ACC112 (cell line): ENCODE results near the gene TDRD6.
"Not testable (repeated sequence)": the region's sequence is repeated elsewhere in the genome, so short reads cannot be mapped to it uniquely, and the experiment has no call there.

Experiments
- H2AFZ ChIP-seq: fragments of 200-600 bp; sonication (generic); one replicate; pipeline ENCODE4 v1.6.0; 2017; ENCODE audit warnings: antibody characterized with exemption, low read length; ENCODE audit not compliant: unreplicated experiment
- H3K27ac ChIP-seq: fragments of 200-600 bp; sonication (generic); 2 replicates; pipeline ENCODE4 v1.5.1; 2014; ENCODE audit warnings: low read depth, mild to moderate bottlenecking, antibody characterized with exemption, low read length, moderate library complexity
- H3K27me3 ChIP-seq: fragments of 200-600 bp; sonication (generic); 2 replicates; pipeline ENCODE4 v1.6.1; 2014; ENCODE audit warnings: mild to moderate bottlenecking, antibody characterized with exemption, low read length, moderate library complexity, mixed read lengths; ENCODE audit not compliant: insufficient read depth
- H3K36me3 ChIP-seq: fragments of 200-600 bp; sonication (generic); 2 replicates; pipeline ENCODE4 v1.6.1; 2016; ENCODE audit warnings: mild to moderate bottlenecking, antibody characterized with exemption, low read length, moderate library complexity, mixed read lengths; ENCODE audit not compliant: insufficient read depth
- H3K4me1 ChIP-seq: fragments of 200-600 bp; sonication (generic); one replicate; pipeline ENCODE4 v1.6.1; 2016; ENCODE audit warnings: low read length, mixed read lengths; ENCODE audit not compliant: insufficient read depth, unreplicated experiment, control insufficient read depth
- H3K4me3 ChIP-seq: fragments of 200-600 bp; sonication (generic); 2 replicates; pipeline ENCODE4 v1.5.1; 2014; ENCODE audit warnings: mild to moderate bottlenecking, low read depth, low read length
- H3K79me2 ChIP-seq: fragments of 200-600 bp; sonication (generic); one replicate; pipeline ENCODE4 v1.6.0; 2016; ENCODE audit warnings: low read length; ENCODE audit not compliant: control insufficient read depth, unreplicated experiment, insufficient read depth

The TDRD6 gene, protein sequence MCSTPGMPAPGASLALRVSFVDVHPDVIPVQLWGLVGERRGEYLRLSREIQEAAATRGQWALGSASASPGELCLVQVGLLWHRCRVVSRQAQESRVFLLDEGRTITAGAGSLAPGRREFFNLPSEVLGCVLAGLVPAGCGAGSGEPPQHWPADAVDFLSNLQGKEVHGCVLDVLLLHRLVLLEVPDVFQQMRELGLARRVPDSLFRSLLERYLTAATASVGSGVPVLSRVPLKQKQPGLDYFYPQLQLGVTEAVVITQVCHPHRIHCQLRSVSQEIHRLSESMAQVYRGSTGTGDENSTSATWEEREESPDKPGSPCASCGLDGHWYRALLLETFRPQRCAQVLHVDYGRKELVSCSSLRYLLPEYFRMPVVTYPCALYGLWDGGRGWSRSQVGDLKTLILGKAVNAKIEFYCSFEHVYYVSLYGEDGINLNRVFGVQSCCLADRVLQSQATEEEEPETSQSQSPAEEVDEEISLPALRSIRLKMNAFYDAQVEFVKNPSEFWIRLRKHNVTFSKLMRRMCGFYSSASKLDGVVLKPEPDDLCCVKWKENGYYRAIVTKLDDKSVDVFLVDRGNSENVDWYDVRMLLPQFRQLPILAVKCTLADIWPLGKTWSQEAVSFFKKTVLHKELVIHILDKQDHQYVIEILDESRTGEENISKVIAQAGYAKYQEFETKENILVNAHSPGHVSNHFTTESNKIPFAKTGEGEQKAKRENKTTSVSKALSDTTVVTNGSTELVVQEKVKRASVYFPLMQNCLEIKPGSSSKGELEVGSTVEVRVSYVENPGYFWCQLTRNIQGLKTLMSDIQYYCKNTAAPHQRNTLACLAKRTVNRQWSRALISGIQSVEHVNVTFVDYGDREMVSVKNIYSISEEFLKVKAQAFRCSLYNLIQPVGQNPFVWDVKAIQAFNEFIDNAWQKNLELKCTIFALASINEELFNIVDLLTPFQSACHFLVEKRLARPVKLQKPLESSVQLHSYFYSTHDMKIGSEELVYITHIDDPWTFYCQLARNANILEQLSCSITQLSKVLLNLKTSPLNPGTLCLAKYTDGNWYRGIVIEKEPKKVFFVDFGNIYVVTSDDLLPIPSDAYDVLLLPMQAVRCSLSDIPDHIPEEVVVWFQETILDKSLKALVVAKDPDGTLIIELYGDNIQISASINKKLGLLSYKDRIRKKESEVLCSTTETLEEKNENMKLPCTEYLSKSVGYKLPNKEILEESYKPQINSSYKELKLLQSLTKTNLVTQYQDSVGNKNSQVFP (N-terminal part only)

DNA sequence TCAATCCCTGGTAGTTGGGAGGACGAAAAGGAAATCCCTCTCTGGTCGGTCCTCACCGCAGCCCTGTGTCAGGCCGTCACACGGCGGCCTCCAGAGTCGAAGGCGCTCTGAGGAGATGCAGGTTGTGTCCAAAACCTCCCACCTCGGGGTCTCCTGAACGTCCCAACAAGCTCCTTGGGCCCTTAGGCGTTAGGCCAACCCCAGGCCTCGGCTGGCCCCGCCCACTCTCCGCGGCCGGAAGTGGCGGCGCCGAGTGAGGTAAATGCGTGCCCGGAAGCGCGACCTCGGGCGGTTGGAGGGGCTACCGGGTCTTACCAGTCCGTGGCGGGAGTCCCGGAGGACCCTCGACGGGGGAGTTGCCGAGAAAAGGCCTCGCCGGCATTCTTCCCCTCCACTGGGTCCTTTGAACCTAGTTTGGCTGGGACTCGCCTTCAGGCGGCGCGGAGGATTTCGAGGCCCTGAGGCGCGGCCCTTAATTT lies at the start of gene TDRD6:
Gene TDRD6 (plus strand): TSS at position 267 of the 479 bp plus-strand sequence. CDS start 244 bp downstream, outside the sequence.
- Histone ChIP-seq H3K79me2 (no peaks in the 10 kb centered on the region), H2AFZ (no peak within 1 kb of the TSS), H3K27ac (no peak within 1 kb of the TSS), H3K4me1 (peaks cover 31% of the 10 kb centered on the region), H3K27me3 (no peaks in the 10 kb centered on the region), H3K4me3 (no peak within 1 kb of the TSS), H3K36me3 (no peaks in the 10 kb centered on the region)

DNA sequence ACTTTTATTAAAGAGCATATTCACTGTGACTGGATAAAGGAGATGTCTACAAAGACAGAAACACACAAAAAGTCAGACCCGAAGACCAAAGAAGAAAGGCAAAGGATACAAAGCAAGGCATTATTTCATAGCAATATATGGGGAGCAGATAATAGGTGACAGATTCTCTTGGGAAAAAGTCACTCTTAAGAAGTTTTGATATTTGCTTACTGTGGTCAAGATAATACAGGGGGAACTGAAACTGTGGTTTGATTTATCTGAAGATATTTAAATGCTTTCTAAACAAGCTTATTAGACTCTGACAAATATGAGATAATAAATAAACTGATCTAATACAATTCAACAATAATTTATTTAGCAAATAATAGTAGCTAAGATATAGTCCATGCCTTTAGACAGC lies 49.8 kb upstream of the TDRD6 start:
- Histone ChIP-seq H3K27me3 (no peaks in the 10 kb centered on the region), H2AFZ (no peak overlapping the region), H3K79me2 (no peaks in the 10 kb centered on the region), H3K4me3 (no peak overlapping the region), H3K36me3 (no peaks in the 10 kb centered on the region), H3K27ac (no peak overlapping the region), H3K4me1 (no peaks in the 10 kb centered on the region)

DNA sequence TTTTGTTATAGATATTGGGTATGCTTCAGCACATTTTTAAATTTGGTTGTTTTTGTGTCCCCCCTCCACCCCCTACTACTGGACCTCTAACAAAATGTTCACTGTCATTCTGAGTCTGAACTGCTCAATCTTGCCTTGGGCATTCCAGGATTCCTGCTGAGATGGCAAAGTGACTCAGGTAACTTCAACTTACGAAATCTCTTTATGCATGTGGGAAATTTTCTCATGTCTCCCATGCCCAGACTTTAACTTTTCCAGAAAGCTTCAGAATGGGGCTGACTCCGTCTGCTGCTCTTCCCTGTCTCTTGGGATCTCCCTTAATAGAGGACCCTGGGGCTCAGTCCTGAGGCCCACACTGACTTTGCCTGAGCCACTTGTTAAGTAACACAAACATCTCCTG lies 49.0 kb upstream of the TDRD6 start:
- no peaks in the 10 kb centered on the region for H3K36me3 ChIP-seq
- H3K4me1 ChIP-seq = no peaks in the 10 kb centered on the region
- no peaks in the 10 kb centered on the region for H3K27me3 ChIP-seq
- no peak overlapping the region for H3K27ac ChIP-seq
- no peak overlapping the region for H3K4me3 ChIP-seq
- H2AFZ ChIP-seq = no peak overlapping the region
- H3K79me2 ChIP-seq = no peaks in the 10 kb centered on the region

DNA sequence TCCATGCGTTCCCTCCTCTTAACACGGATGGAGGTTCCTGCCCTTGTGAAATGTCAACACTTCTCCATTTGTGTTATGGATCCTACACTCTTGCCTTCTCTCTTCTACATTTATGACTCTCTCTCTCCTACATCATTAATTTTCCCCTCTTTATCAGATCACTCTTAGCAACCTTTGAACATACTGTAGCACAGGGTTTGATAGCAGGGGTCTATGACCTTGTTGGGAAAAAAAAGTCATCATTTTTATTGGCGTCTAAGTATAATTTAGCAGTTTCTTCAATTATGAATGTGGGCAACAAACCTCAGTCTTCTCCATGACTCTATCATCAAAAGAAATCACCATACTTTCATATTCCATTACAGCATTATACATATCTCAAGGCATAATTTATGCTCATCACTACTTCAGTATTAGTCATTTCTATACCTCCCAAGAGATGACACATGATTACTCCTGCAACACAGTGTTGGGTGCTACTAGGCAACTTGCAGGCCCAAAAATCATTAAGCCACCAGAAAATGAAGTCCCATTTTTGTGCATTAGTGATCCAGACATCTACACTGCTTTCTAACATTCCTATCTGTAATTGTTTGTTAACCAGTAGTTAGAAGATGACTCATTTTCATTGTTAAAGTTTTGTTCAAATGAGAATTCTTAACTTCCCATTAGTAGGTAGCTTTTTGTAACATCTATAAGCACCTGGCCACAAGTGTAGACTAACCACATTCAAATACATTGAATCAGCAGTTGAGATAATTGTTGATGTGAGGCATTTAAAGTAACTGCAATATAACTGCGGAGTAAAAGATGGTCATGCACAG lies 44.5 kb upstream of the TDRD6 start:
- no peak overlapping the region for H3K27ac ChIP-seq

DNA sequence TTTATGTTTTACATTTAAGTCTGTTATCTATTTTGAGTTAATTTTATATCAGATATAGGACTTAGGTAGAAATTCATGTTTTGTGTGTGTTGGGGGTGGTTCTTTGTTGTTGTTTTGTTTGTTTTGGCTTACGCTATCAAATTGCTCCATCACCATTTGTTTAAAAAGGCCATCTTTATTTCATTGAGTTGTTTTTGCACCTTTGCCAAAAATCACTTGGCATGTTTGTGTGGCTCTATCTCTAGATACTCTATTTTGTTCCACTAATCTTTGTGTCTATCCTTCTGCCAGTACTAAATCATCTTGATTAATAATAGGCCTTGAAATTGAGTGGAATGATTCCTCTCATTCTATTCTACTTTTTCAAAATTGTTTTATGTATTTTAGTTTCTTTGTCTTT lies 42.4 kb upstream of the TDRD6 start:
- Histone ChIP-seq H3K27me3 (no peaks in the 10 kb centered on the region), H3K79me2 (no peaks in the 10 kb centered on the region), H3K27ac (no peak overlapping the region)

More for the DNA sequence above, 44.5 kb upstream of the TDRD6 start:
- H3K79me2 ChIP-seq = no peaks in the 10 kb centered on the region
- H2AFZ ChIP-seq = no peak overlapping the region
- H3K27me3 ChIP-seq = no peaks in the 10 kb centered on the region
- no peaks in the 10 kb centered on the region for H3K36me3 ChIP-seq
- no peak overlapping the region for H3K4me3 ChIP-seq
- no peaks in the 10 kb centered on the region for H3K4me1 ChIP-seq

DNA sequence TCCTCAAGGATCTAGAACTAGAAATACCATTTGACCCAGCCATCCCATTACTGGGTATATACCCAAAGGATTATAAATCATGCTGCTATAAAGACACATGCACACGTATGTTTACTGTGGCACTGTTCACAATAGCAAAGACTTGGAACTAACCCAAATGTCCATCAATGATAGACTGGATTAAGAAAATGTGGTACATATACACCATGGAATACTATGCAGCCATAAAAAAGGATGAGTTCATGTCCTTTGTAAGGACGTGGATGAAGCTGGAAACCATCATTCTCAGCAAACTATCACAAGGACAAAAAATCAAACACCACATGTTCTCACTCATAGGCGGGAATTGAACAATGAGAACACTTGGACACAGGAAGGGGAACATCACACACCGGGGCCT lies 39.6 kb upstream of the TDRD6 start:
- not testable (repeated sequence) for H3K4me3 ChIP-seq, H3K79me2 ChIP-seq, H3K27me3 ChIP-seq, H2AFZ ChIP-seq, H3K27ac ChIP-seq, H3K4me1 ChIP-seq, H3K36me3 ChIP-seq

More for the DNA sequence above, 42.4 kb upstream of the TDRD6 start:
- H3K4me3 ChIP-seq = no peak overlapping the region
- H3K4me1 ChIP-seq = peaks cover 5% of the 10 kb centered on the region
- H2AFZ ChIP-seq = no peak overlapping the region
- no peaks in the 10 kb centered on the region for H3K36me3 ChIP-seq

DNA sequence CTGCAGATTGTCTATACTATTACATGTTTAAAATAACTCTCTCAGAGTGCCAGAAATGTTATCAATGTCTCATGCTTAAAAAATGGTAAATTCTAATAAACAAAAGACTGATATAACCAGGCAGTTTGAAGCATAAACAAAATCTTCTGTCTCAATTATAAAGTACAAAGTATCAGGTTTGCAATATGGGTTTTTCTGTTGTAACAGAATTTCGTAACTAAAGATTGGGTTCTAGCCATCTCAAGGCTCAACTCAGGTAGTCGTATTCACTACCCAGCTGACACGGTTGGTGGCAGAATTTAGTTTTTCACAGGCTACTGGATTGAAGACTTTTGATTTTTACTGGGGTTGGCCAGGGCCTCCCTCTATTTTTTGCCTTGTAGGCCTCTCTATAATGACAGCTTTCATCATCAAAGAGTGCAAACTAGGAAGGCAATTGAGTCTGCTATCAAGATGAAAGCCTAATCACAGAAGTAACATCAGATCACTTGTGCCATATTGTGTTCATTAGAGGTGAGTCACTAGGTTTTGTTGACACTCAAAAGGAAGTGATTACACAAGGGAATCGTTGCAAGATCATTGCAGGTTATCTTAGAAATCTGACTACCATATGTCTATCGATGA lies 38.7 kb upstream of the TDRD6 start:
- Histone ChIP-seq H3K27me3 (no peaks in the 10 kb centered on the region), H2AFZ (no peak overlapping the region), H3K79me2 (no peaks in the 10 kb centered on the region), H3K4me3 (no peak overlapping the region), H3K36me3 (no peaks in the 10 kb centered on the region), H3K4me1 (peaks cover 10% of the 10 kb centered on the region), H3K27ac (no peak overlapping the region)

DNA sequence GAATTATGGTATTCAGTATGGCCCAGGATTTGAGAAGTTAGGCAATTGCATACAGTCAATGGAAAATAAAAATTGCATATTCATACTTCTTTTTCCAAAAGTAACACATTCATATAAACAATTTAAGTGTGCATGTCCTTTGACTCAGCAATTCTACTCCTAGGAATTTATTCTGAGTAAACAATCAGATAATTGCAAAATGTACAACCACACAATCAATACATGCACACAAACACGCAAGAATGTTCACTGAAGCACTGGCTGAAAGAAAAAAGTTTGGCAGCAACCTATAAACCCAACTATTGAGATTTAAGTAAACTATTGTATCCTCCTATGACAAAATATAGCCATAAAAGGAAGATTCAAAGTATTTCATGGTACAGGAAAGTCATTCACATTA lies 36.7 kb upstream of the TDRD6 start:
- H3K4me3 ChIP-seq = no peak overlapping the region
- peaks cover 12% of the 10 kb centered on the region for H3K4me1 ChIP-seq
- no peaks in the 10 kb centered on the region for H3K36me3 ChIP-seq
- H3K27ac ChIP-seq = no peak overlapping the region
- H3K27me3 ChIP-seq = no peaks in the 10 kb centered on the region
- no peak overlapping the region for H2AFZ ChIP-seq
- H3K79me2 ChIP-seq = no peaks in the 10 kb centered on the region

DNA sequence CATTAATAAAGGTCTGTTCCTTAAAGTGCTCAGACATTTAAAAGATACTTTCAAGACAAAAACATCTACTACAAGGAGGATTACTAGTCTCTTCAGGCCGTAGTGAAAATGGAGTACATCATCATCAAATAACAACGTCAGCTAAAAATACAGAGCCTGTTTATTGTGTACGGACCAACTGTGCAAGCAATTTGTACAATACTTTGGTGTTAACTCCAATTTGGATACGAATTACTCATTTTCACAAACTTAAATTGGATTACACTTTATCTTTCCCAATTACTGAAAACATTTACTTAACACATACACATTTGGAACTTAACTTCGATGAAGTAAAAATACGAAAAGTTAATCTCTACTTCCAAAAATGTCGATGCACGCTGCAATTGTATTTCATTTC lies 35.9 kb upstream of the TDRD6 start:
- Histone ChIP-seq H3K27me3 (no peaks in the 10 kb centered on the region), H3K36me3 (no peaks in the 10 kb centered on the region), H3K4me3 (peak overlapping the region; percentile 81), H3K27ac (no peak overlapping the region), H2AFZ (peak overlapping the region; percentile 95), H3K4me1 (peaks cover 12% of the 10 kb centered on the region), H3K79me2 (no peaks in the 10 kb centered on the region)
